Measurements from ENCODE around the gene INCA1. TPM values are rescaled to one million over a fixed set of nuclear protein-coding genes. Genes with fewer than 3 reads are reported as not detected.

INCA1 gene
- total and polyA plus RNA-seq, 2 of the 8 experiments (the other 6 are each of a cell fraction or from before 2014, with no cell fraction given): 0.89 to 1.4 TPM

GRCh38 chr17:4942760-4943508 is 54.4 kb downstream of the INCA1 start:
- H3K4ac ChIP-seq (replicated peaks; ENCODE audit: insufficient read length, low read depth, low read length): no peak overlapping the region
- H2BK120ac ChIP-seq (replicated peaks; ENCODE audit: low read depth, low read length): no peak overlapping the region
- ChIA-PET POLR2A (ENCODE audit: partially characterized antibody) (interaction anchor here (0.7 to 27.4 kb wide), 9 partner anchors 9 to 254 kb away, joined by 3 to 987 read pairs (median 6); partner anchors contain the start of genes ENO3, PFN1 and SPAG7), CTCF (ENCODE audit: partially characterized antibody) (interaction anchor here (0.8 to 5.9 kb wide), 5 partner anchors 10 to 41 kb away, joined by 3 to 26 read pairs (median 3); no protein-coding TSS in a partner anchor)
- no peak overlapping the region for H2BK12ac ChIP-seq (ENCODE audit: low read depth, low read length)
- H3K9ac ChIP-seq (replicated peaks in 1 of 4; ENCODE audit: extremely low read depth in 1 of 4, low read depth in 3 of 4, low read length in 3 of 4): no peak overlapping the region
- H3K56ac ChIP-seq (replicated peaks; ENCODE audit: insufficient read length, low read depth, low read length): no peak overlapping the region
- H4K8ac ChIP-seq (ENCODE audit: extremely low read depth, insufficient read depth, low read length): no peak overlapping the region
- no peak overlapping the region for H2BK5ac ChIP-seq (ENCODE audit: low read depth, low read length)
- H3K23ac ChIP-seq (ENCODE audit: insufficient read length): no peak overlapping the region
- H3K27ac ChIP-seq (ENCODE audit: low read depth, low read length): no peak overlapping the region
- no peaks in the 10 kb centered on the region for H3K9me3 ChIP-seq (ENCODE audit: insufficient read depth in 2 of 2, low read depth in 1 of 2, low read length in 1 of 2)
- H3K79me2 ChIP-seq (ENCODE audit: control insufficient read depth in 1 of 2, insufficient read depth in 2 of 2, low read length in 2 of 2): peaks cover 8 to 66% of the 10 kb centered on the region in 2 experiments
- H3K79me1 ChIP-seq (ENCODE audit: low read depth, low read length): peaks cover 10% of the 10 kb centered on the region
- FAIRE-seq (no peak), DNase-seq (ENCODE audit: low read depth in 1 of 2, low spot score in 2 of 2) (no peak)
- H2AFZ ChIP-seq (ENCODE audit: low read length): no peak overlapping the region
- peaks cover 4 to 18% (median 9%) of the 10 kb centered on the region in 4 experiments for H3K4me1 ChIP-seq (replicated peaks in 1 of 4; ENCODE audit: control insufficient read depth in 3 of 4, insufficient read depth in 4 of 4, low read length in 3 of 4)
- peaks cover 12 to 47% (median 31%) of the 10 kb centered on the region in 4 experiments for H3K36me3 ChIP-seq (ENCODE audit: control insufficient read depth in 2 of 4, insufficient read depth in 4 of 4, low read length in 3 of 4)
- H3K18ac ChIP-seq (ENCODE audit: extremely low read depth, low read length): no peak overlapping the region
- peaks cover 25% of the 10 kb centered on the region for H3K23me2 ChIP-seq (ENCODE audit: low read depth, low read length)
- H3K4me2 ChIP-seq (ENCODE audit: insufficient read depth in 1 of 2, low read depth in 2 of 2, low read length in 2 of 2): no peak overlapping the region
- no peak overlapping the region for H2BK15ac ChIP-seq (ENCODE audit: low read length)
- no peak overlapping the region for H2BK20ac ChIP-seq (ENCODE audit: low read length)
- H2AK5ac ChIP-seq (ENCODE audit: low read depth, low read length): no peak overlapping the region
- no peak overlapping the region for H4K91ac ChIP-seq (replicated peaks; ENCODE audit: insufficient read length, low read length)
- no peak overlapping the region for H4K5ac ChIP-seq (ENCODE audit: insufficient read length, low read depth, low read length)
- TF ChIP-seq POLR2A (IDR thresholded peaks at IDR 0.05; ENCODE audit: control extremely low read depth in 1 of 2, low read depth in 2 of 2, low read length in 2 of 2) (peak; percentile 38 to 47; a peak in 2 of 3 replicates), POLR2AphosphoS5 (IDR thresholded peaks at IDR 0.05; ENCODE audit: low read depth, low read length) (peak; percentile 43; the same call in 1 of the 2 replicates), BCL11A (IDR thresholded peaks at IDR 0.05; ENCODE audit: low read depth in 2 of 2, low read length in 2 of 2) (no peak)
- no peak overlapping the region for H3K4me3 ChIP-seq (ENCODE audit: extremely low read depth in 1 of 4, insufficient read depth in 2 of 4, low read depth in 3 of 4, low read length in 4 of 4)
- no peaks in the 10 kb centered on the region for H3K27me3 ChIP-seq (replicated peaks in 1 of 4; ENCODE audit: control insufficient read depth in 3 of 4, extremely low read depth in 1 of 4, insufficient read depth in 3 of 4, low read length in 3 of 4)
- peaks cover 15 to 23% of the 10 kb centered on the region in 2 experiments for H4K20me1 ChIP-seq (replicated peaks in 1 of 2; ENCODE audit: control insufficient read depth in 1 of 2, insufficient read depth in 2 of 2, low read length in 2 of 2)
- WGBS, 2 experiments (ENCODE audit: extremely low coverage in 1 of 2, insufficient coverage in 1 of 2, insufficient read length in 1 of 2, insufficient replicate concordance in 2 of 2, low coverage in 1 of 2, low lambda C conversion rate in 2 of 2, missing lambda C conversion rate in 1 of 2): 94% methylated on average over 12 of the region's 13 CpGs; no CpG with 5 or more reads in 1 of the 2 experiments
- no peak overlapping the region for H3K14ac ChIP-seq (ENCODE audit: insufficient read length)

Data from H1 (cell line).